H9 (cell line): ENCODE data around the gene SLC15A3. TPM values are rescaled to one million over a fixed set of nuclear protein-coding genes. Genes with fewer than 3 reads are reported as not detected.

ENCODE experiments used
- DNase-seq: peaks from one replicate; pipeline ENCODE4 v3.0.0-alpha.2; 2017
- H2AFZ ChIP-seq: one replicate; pipeline ENCODE4 v1.6.1; 2013; ENCODE audit warnings: mild to moderate bottlenecking, low read length, control low read depth, moderate library complexity
- H2AK5ac ChIP-seq: 2 replicates; pipeline ENCODE4 v1.6.1; 2013; ENCODE audit warnings: low read length, control low read depth, mixed read lengths; ENCODE audit not compliant: insufficient read length
- H2BK120ac ChIP-seq: one replicate; pipeline ENCODE4 v1.6.1; 2013; ENCODE audit warnings: low read depth, mild to moderate bottlenecking, low read length, control low read depth, inconsistent platforms; ENCODE audit not compliant: poor library complexity, severe bottlenecking
- H2BK12ac ChIP-seq: 2 replicates; pipeline ENCODE4 v1.6.1; 2013; ENCODE audit warnings: low read length, control low read depth, mixed read lengths, low read depth; ENCODE audit not compliant: insufficient read length
- H2BK15ac ChIP-seq: 2 replicates; pipeline ENCODE4 v1.6.1; 2013; ENCODE audit warnings: low read depth, low read length, control low read depth
- H2BK20ac ChIP-seq: one replicate; pipeline ENCODE4 v1.6.1; 2013; ENCODE audit warnings: low read depth, mild to moderate bottlenecking, low read length, control low read depth, inconsistent platforms; ENCODE audit not compliant: poor library complexity, severe bottlenecking
- H2BK5ac ChIP-seq: 2 replicates; pipeline ENCODE4 v1.6.1; 2013; ENCODE audit warnings: low read length, control low read depth, mixed read lengths; ENCODE audit not compliant: insufficient read length
- H3K14ac ChIP-seq: 2 replicates; pipeline ENCODE4 v1.6.1; 2013; ENCODE audit warnings: low read length, control low read depth; ENCODE audit not compliant: insufficient read depth
- H3K18ac ChIP-seq: 2 replicates; pipeline ENCODE4 v1.6.1; 2013; ENCODE audit warnings: low read depth, mild to moderate bottlenecking, mixed read lengths, low read length, control low read depth; ENCODE audit not compliant: insufficient read length
- H3K23ac ChIP-seq: 2 replicates; pipeline ENCODE4 v1.6.1; 2013; ENCODE audit warnings: low read length, control low read depth, mixed read lengths, low read depth; ENCODE audit not compliant: insufficient read length
- H3K23me2 ChIP-seq: 2 replicates; pipeline ENCODE4 v1.6.1; 2013; ENCODE audit warnings: low read depth, mild to moderate bottlenecking, mixed read lengths, low read length, control low read depth; ENCODE audit not compliant: insufficient read length, poor library complexity, severe bottlenecking
- H3K27ac ChIP-seq: 2 replicates; pipeline ENCODE4 v1.5.1; 2013; ENCODE audit warnings: low read length, control low read depth, mixed read lengths, low read depth; ENCODE audit not compliant: insufficient read length
- H3K27me3 ChIP-seq: 2 replicates; pipeline ENCODE4 v1.6.1; 2013; ENCODE audit warnings: low read length, control low read depth, inconsistent platforms; ENCODE audit not compliant: insufficient read depth
- H3K4ac ChIP-seq: 2 replicates; pipeline ENCODE4 v1.6.1; 2013; ENCODE audit warnings: low read depth, mild to moderate bottlenecking, control low read depth, inconsistent platforms, low read length, moderate library complexity
- H3K4me1 ChIP-seq: 2 replicates; pipeline ENCODE4 v1.6.1; 2013; ENCODE audit warnings: low read length, control low read depth, inconsistent platforms; ENCODE audit not compliant: insufficient read depth
- H3K4me2 ChIP-seq: 2 replicates; pipeline ENCODE4 v1.6.1; 2013; ENCODE audit warnings: low read length, control low read depth, mixed read lengths; ENCODE audit not compliant: insufficient read length, insufficient read depth
- H3K56ac ChIP-seq: 2 replicates; pipeline ENCODE4 v1.6.1; 2013; ENCODE audit warnings: low read depth, mild to moderate bottlenecking, mixed read lengths, low read length, control low read depth; ENCODE audit not compliant: insufficient read length
- H3K79me1 ChIP-seq: 2 replicates; pipeline ENCODE4 v1.6.1; 2013; ENCODE audit warnings: low read depth, mild to moderate bottlenecking, moderate library complexity, low read length, control low read depth, inconsistent platforms; ENCODE audit not compliant: insufficient read depth, poor library complexity, severe bottlenecking
- H3K79me2 ChIP-seq: 2 replicates; pipeline ENCODE4 v1.6.1; 2013; ENCODE audit warnings: low read length, control low read depth, inconsistent platforms; ENCODE audit not compliant: insufficient read depth
- H3K9ac ChIP-seq: 2 replicates; pipeline ENCODE4 v1.6.1; 2013; ENCODE audit warnings: low read length, control low read depth, mixed read lengths; ENCODE audit not compliant: insufficient read length; ENCODE audit errors: extremely low read depth
- H3K9me3 ChIP-seq: one replicate; pipeline ENCODE4 v1.6.1; 2013; ENCODE audit warnings: low read depth, low read length, inconsistent platforms; ENCODE audit not compliant: control insufficient read depth
- H3T11ph ChIP-seq: one replicate; pipeline ENCODE4 v1.6.1; 2013; ENCODE audit warnings: mild to moderate bottlenecking, low read length, control low read depth, inconsistent platforms
- H4K20me1 ChIP-seq: one replicate; pipeline ENCODE4 v1.6.1; 2013; ENCODE audit not compliant: control insufficient read depth, insufficient read length, insufficient read depth
- H4K5ac ChIP-seq: 2 replicates; pipeline ENCODE4 v1.6.1; 2013; ENCODE audit warnings: low read depth, mild to moderate bottlenecking, mixed read lengths, low read length, control low read depth; ENCODE audit not compliant: insufficient read length
- H4K8ac ChIP-seq: replicated peaks from 2 replicates; pipeline ENCODE4 v1.6.1; 2013; ENCODE audit warnings: low read length, control low read depth, mixed read lengths, low read depth; ENCODE audit not compliant: insufficient read length
- H4K91ac ChIP-seq: 2 replicates; pipeline ENCODE4 v1.6.1; 2013; ENCODE audit warnings: low read depth, mild to moderate bottlenecking, moderate library complexity, mixed read lengths, low read length, control low read depth; ENCODE audit not compliant: insufficient read length
- H3K27ac Mint-ChIP-seq, 3 experiments: 2 replicates in 2 of 3; 3 replicates in 1 of 3; pipeline ENCODE4 v1.8.0; 2020 to 2021; ENCODE audit warnings: mixed read lengths in 3 of 3, mild to moderate bottlenecking in 1 of 3, moderate library complexity in 1 of 3
- H3K27me3 Mint-ChIP-seq: 2 replicates; pipeline ENCODE4 v1.8.0; 2021; ENCODE audit warnings: low read depth, mild to moderate bottlenecking, moderate library complexity, mixed read lengths
- H3K36me3 Mint-ChIP-seq, 3 experiments: 2 replicates in 2 of 3; 3 replicates in 1 of 3; pipeline ENCODE4 v1.8.0; 2020 to 2021; ENCODE audit warnings: low read depth in 3 of 3, mixed read lengths in 3 of 3; ENCODE audit not compliant: insufficient read depth in 1 of 3
- H3K4me1 Mint-ChIP-seq, 2 experiments: 2 replicates each; pipeline ENCODE4 v1.8.0; 2020; ENCODE audit warnings: mixed read lengths in 2 of 2
- H3K4me3 Mint-ChIP-seq, 2 experiments: 2 replicates in 1 of 2; 3 replicates in 1 of 2; pipeline ENCODE4 v1.8.0; 2020 to 2021; ENCODE audit warnings: mild to moderate bottlenecking in 2 of 2, mixed read lengths in 2 of 2, moderate library complexity in 1 of 2
- H3K9me3 Mint-ChIP-seq, 2 experiments: 2 replicates in 1 of 2; 3 replicates in 1 of 2; pipeline ENCODE4 v1.8.0; 2020; ENCODE audit warnings: mild to moderate bottlenecking in 2 of 2, mixed read lengths in 2 of 2, moderate library complexity in 1 of 2
- WGBS: extraction: QIAGEN DNeasy Blood & Tissue Kit; methylation state at CpG from one replicate; pipeline ENCODE4 v1.1.7; 2013; ENCODE audit warnings: missing lambda C conversion rate, low lambda C conversion rate, mixed read lengths; ENCODE audit not compliant: insufficient read length; ENCODE audit errors: extremely low coverage; 5-methylcytosine and 5-hydroxymethylcytosine counted together
- total RNA-seq: library from RNA; stranded (reverse); gene quantifications from 2 replicates; pipeline ENCODE4 v1.2.1, GENCODE V29; 2021
- TF ChIP-seq, protein P1 (sequence below): fragments of 200-600 bp; sonication (generic); conservative IDR thresholded peaks from 3 replicates; pipeline ENCODE4 v1.8.0; 2021; ENCODE audit warnings: antibody characterized with exemption, mild to moderate bottlenecking

SLC15A3 gene
- total RNA-seq, 1 experiment from 2014 or later, result 7.0 TPM

DNA sequence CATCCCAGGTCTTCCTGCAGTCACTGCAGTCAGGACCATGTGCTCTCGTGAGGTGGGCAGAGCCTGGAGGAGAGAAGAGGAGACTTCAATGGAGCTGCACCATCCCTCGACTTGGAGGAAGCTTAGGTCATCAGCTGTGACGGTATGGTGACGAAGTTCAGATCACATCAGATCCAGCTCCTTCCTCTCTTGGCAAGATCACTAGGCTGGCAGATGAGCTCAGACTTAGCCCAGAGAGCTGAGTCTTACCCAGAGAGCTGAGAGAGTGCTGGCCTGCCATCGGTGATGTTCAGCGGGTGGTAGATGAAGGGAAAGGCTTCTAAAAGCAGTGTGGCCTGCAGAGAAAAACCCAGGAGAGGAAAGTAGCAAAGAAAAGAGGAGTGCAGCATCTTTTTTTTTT lies 1.8 kb upstream of the SLC15A3 start:
- H2BK120ac ChIP-seq, result no peak overlapping the region
- no peaks in the 10 kb centered on the region; the same call in 1 of the 2 replicates for H3K27me3 ChIP-seq
- H3K23ac ChIP-seq, result no peak overlapping the region
- no peak overlapping the region for H4K8ac ChIP-seq
- Mint-ChIP-seq H3K4me3 (no peak overlapping the region), H3K9me3 (no peaks in the 10 kb centered on the region), H3K4me1 (peaks cover 14 to 18% of the 10 kb centered on the region in 2 experiments), H3K36me3 (no peaks in the 10 kb centered on the region; a peak in 1 of 7 replicates), H3K27me3 (peaks cover 50% of the 10 kb centered on the region), H3K27ac (no peak overlapping the region; a peak in 1 of 7 replicates)
- no peak overlapping the region for H3K4me2 ChIP-seq
- TF ChIP-seq, protein P1, sequence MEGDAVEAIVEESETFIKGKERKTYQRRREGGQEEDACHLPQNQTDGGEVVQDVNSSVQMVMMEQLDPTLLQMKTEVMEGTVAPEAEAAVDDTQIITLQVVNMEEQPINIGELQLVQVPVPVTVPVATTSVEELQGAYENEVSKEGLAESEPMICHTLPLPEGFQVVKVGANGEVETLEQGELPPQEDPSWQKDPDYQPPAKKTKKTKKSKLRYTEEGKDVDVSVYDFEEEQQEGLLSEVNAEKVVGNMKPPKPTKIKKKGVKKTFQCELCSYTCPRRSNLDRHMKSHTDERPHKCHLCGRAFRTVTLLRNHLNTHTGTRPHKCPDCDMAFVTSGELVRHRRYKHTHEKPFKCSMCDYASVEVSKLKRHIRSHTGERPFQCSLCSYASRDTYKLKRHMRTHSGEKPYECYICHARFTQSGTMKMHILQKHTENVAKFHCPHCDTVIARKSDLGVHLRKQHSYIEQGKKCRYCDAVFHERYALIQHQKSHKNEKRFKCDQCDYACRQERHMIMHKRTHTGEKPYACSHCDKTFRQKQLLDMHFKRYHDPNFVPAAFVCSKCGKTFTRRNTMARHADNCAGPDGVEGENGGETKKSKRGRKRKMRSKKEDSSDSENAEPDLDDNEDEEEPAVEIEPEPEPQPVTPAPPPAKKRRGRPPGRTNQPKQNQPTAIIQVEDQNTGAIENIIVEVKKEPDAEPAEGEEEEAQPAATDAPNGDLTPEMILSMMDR, result no peak
- no peak overlapping the region for H2BK12ac ChIP-seq
- H3K23me2 ChIP-seq, result peaks cover 15% of the 10 kb centered on the region
- no peak overlapping the region for H2BK5ac ChIP-seq
- H3K79me1 ChIP-seq, result no peaks in the 10 kb centered on the region
- H3T11ph ChIP-seq, result no peak overlapping the region
- H3K56ac ChIP-seq, result no peak overlapping the region
- no peak overlapping the region for H4K91ac ChIP-seq
- DNase-seq, result no peak
- no peak overlapping the region for H2AK5ac ChIP-seq
- no CpG with 5 or more reads among the region's 6 CpGs for WGBS
- no peak overlapping the region for H3K14ac ChIP-seq
- no peak overlapping the region for H2AFZ ChIP-seq
- H4K20me1 ChIP-seq, result no peaks in the 10 kb centered on the region
- no peaks in the 10 kb centered on the region for H3K9me3 ChIP-seq
- no peak overlapping the region for H3K27ac ChIP-seq
- H2BK15ac ChIP-seq, result no peak overlapping the region
- no peak overlapping the region for H3K4ac ChIP-seq
- H2BK20ac ChIP-seq, result no peak overlapping the region
- H3K18ac ChIP-seq, result no peak overlapping the region
- H3K9ac ChIP-seq, result no peak overlapping the region
- no peaks in the 10 kb centered on the region for H3K4me1 ChIP-seq
- no peaks in the 10 kb centered on the region for H3K79me2 ChIP-seq
- no peak overlapping the region for H4K5ac ChIP-seq
